Loucy (cell line): ENCODE data around the gene CLCA1.

Experiments used
- H2AFZ ChIP-seq: fragments of 200-600 bp; sonication (generic); 2 replicates; pipeline ENCODE4 v1.6.0; 2016; ENCODE audit warnings: antibody characterized with exemption, mild to moderate bottlenecking, low read length, moderate library complexity
- H3F3A ChIP-seq: fragments of 200-600 bp; 2 replicates; pipeline ENCODE4 v1.6.0; 2016; ENCODE audit warnings: antibody characterized with exemption, low read depth, mild to moderate bottlenecking
- H3K27me3 ChIP-seq: fragments of 200-600 bp; sonication (generic); 2 replicates; pipeline ENCODE4 v1.6.1; 2014; ENCODE audit warnings: low read length, mild to moderate bottlenecking; ENCODE audit not compliant: insufficient read depth, poor library complexity, severe bottlenecking
- H3K36me3 ChIP-seq: fragments of 200-600 bp; sonication (generic); 2 replicates; pipeline ENCODE4 v1.6.1; 2016; ENCODE audit warnings: low read length; ENCODE audit not compliant: insufficient read depth
- H3K4me1 ChIP-seq: fragments of 200-600 bp; sonication (generic); 2 replicates; pipeline ENCODE4 v1.5.1; 2014; ENCODE audit warnings: low read length, mild to moderate bottlenecking; ENCODE audit not compliant: insufficient read depth, poor library complexity, severe bottlenecking
- H3K4me2 ChIP-seq: fragments of 200-600 bp; sonication (generic); 2 replicates; pipeline ENCODE4 v1.6.0; 2014; ENCODE audit warnings: antibody characterized with exemption, low read length, low read depth, mild to moderate bottlenecking; ENCODE audit not compliant: poor library complexity, severe bottlenecking
- H3K4me3 ChIP-seq: fragments of 200-600 bp; sonication (generic); 2 replicates; pipeline ENCODE4 v1.5.1; 2014; ENCODE audit warnings: low read length, mild to moderate bottlenecking, mixed read lengths; ENCODE audit not compliant: poor library complexity, severe bottlenecking
- H3K79me2 ChIP-seq: fragments of 200-600 bp; sonication (generic); 2 replicates; pipeline ENCODE4 v1.6.1; 2014; ENCODE audit warnings: low read length; ENCODE audit not compliant: insufficient read depth
- H3K9ac ChIP-seq: fragments of 200-600 bp; sonication (generic); 2 replicates; pipeline ENCODE4 v1.6.0; 2014; ENCODE audit warnings: mild to moderate bottlenecking, low read depth, low read length, moderate library complexity; ENCODE audit not compliant: poor library complexity, severe bottlenecking
- H3K9me2 ChIP-seq: fragments of 200-600 bp; sonication (generic); replicated peaks from 2 replicates; pipeline ENCODE4 v1.6.1; 2016; ENCODE audit warnings: low read depth, low read length, mixed read lengths
- H3K9me3 ChIP-seq: fragments of 200-600 bp; sonication (generic); 2 replicates; pipeline ENCODE4 v1.6.1; 2014; ENCODE audit warnings: mild to moderate bottlenecking, antibody characterized with exemption, low read length, low read depth; ENCODE audit not compliant: insufficient read depth
- H4K20me1 ChIP-seq: fragments of 200-600 bp; sonication (generic); 2 replicates; pipeline ENCODE4 v1.6.0; 2014; ENCODE audit warnings: antibody characterized with exemption, low read length, mild to moderate bottlenecking; ENCODE audit not compliant: insufficient read depth, poor library complexity, severe bottlenecking
- CTCF ChIP-seq: fragments of 200-600 bp; sonication (generic); conservative IDR thresholded peaks from 2 replicates; pipeline ENCODE4 v1.5.1; 2014; ENCODE audit warnings: mild to moderate bottlenecking, antibody characterized with exemption, low read length
- EZH2phosphoT487 ChIP-seq: fragments of 200-600 bp; IDR thresholded peaks from 2 replicates; pipeline ENCODE4 v1.6.1; 2018; ENCODE audit warnings: antibody characterized with exemption, mild to moderate bottlenecking, moderate library complexity, borderline replicate concordance

CLCA1 gene

GRCh38 chr1:86435327-86435726, 33.4 kb upstream of the CLCA1 start:
- Histone ChIP-seq H3F3A (no peaks in the 10 kb centered on the region), H3K79me2 (no peaks in the 10 kb centered on the region), H3K4me3 (no peak overlapping the region), H3K9me3 (no peaks in the 10 kb centered on the region), H2AFZ (no peak overlapping the region), H3K9me2 (no peaks in the 10 kb centered on the region), H3K36me3 (no peaks in the 10 kb centered on the region), H3K27me3 (no peaks in the 10 kb centered on the region), H3K4me1 (no peaks in the 10 kb centered on the region), H3K9ac (no peak overlapping the region), H3K4me2 (no peak overlapping the region), H4K20me1 (no peaks in the 10 kb centered on the region)
- no peak for TF ChIP-seq CTCF
- TF ChIP-seq EZH2phosphoT487: no peak

GRCh38 chr1:86436041-86436440, 32.7 kb upstream of the CLCA1 start:
- Histone ChIP-seq H3K4me2 (no peak overlapping the region), H3K4me3 (no peak overlapping the region), H4K20me1 (no peaks in the 10 kb centered on the region), H3K4me1 (no peaks in the 10 kb centered on the region), H3K9me3 (no peaks in the 10 kb centered on the region), H3K9ac (no peak overlapping the region), H3K36me3 (no peaks in the 10 kb centered on the region), H3K79me2 (no peaks in the 10 kb centered on the region), H3K27me3 (no peaks in the 10 kb centered on the region), H2AFZ (no peak overlapping the region), H3F3A (no peaks in the 10 kb centered on the region), H3K9me2 (no peaks in the 10 kb centered on the region)
- TF ChIP-seq CTCF (no peak), EZH2phosphoT487 (no peak)

- Histone ChIP-seq H3K9me3 (no peaks in the 10 kb centered on the region), H3K27me3 (no peaks in the 10 kb centered on the region), H3K4me3 (no peak overlapping the region), H3K9me2 (no peaks in the 10 kb centered on the region), H3K9ac (no peak overlapping the region), H3K36me3 (no peaks in the 10 kb centered on the region), H3F3A (no peaks in the 10 kb centered on the region), H4K20me1 (no peaks in the 10 kb centered on the region), H3K4me1 (no peaks in the 10 kb centered on the region), H2AFZ (no peak overlapping the region), H3K79me2 (no peaks in the 10 kb centered on the region), H3K4me2 (no peak overlapping the region)
- no peak for TF ChIP-seq CTCF
- no peak for TF ChIP-seq EZH2phosphoT487
Measured at GRCh38 chr1:86441581-86441980, 27.1 kb upstream of the CLCA1 start.
